ENCODE results near the gene SBNO1.
A peak's percentile ranks its signal among the peaks of the same experiment; 100 is the strongest.

SBNO1 gene

DNA sequence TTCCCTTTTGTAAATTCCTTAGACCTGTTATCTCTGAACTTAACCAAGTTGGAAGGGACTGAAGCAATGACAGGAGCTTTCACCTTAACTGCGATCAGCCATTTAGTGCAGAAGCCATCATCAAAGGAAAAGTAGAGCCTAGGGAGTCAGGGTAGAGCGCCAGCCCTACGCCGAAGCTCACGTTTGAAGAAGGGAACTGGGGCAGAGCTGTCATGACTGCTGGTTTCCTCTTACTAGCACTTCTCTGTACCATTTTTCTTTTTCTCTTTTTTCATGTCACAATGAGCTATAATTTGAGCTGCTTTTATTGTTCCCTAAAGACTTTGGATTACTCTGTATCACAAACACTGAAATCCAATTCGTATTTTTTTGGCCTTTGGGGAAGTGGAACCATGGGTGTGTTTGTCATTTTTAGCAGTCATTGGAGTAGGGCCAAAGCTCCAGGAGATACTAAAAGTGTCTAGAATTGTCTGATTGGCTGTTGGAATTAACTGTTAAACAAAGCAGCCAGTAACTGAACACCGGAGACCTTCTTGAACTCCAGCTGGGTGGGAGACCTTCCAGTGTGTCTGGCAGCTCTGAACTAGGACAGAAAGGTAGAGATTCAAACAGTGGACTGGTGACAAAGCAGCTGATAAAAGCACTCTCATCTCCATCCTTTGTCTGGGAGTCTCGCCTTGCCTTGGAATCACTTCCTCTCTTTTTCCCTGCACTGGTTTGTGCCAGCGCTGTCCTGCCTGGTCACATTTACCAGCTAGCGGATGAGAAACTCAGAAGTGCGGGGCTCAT is 122.3 kb downstream of the SBNO1 start:
- DNase-seq, result peak in 1 of 2 experiments; percentile 78
